Measurements from ENCODE around the gene RAD51B. TPM values are rescaled to one million over a fixed set of nuclear protein-coding genes. Genes with fewer than 3 reads are reported as not detected.

The RAD51B gene
- total and polyA plus RNA-seq, 4 donors, result 2.8 to 39.6 (median 13.3) TPM; not detected in 1

DNA sequence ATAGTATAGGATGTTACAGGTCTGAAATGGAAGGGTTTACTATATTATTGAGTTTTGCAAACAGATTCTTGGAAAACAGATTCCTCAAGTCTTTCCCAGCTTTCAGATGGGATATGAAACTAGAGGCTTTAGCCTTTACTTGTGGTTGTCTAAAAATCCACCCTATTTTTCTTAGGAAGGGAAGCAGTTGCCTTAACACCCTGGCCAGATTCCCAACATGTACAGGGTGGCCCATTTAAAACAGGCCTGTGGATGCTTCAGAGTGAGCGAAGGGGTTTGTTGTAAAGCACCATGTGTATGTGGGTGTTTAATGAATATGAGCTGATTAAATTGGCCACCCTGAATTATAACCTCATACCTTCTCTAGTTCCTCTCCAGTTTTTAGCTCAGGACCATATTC is 557.4 kb downstream of the RAD51B start:
- no peaks in the 10 kb centered on the region for H3K27me3 ChIP-seq (ENCODE audit: control insufficient read depth in 1 of 2, insufficient read depth in 2 of 2, low read length in 1 of 2)
- ATAC-seq (ENCODE audit: low FRiP score) (no peak), DNase-seq (no peak)
- H3K36me3 ChIP-seq (ENCODE audit: control insufficient read depth in 1 of 2, insufficient read depth in 2 of 2, low read length in 1 of 2), result no peaks in the 10 kb centered on the region
- no peak overlapping the region for H3K4me3 ChIP-seq (ENCODE audit: low read length in 2 of 2)
- no peaks in the 10 kb centered on the region for H3K9me3 ChIP-seq (ENCODE audit: control insufficient read depth, low read length)
- peak overlapping the region in 1 of 2 donors; percentile 6 for H3K27ac ChIP-seq (ENCODE audit: low read depth in 1 of 2, low read length in 2 of 2)
- intact Hi-C loops (cut with DNase I), result no loop called here
- 57 to 65% methylated on average over 1 of the region's 1 CpG for WGBS, 2 donors
- H3K4me1 ChIP-seq (ENCODE audit: control insufficient read depth in 1 of 2, insufficient read depth in 2 of 2, low read length in 2 of 2), result peaks cover 3 to 4% of the 10 kb centered on the region in 2 donors

GRCh38 chr14:68377459-68377858 is 557.9 kb downstream of the RAD51B start:
- intact Hi-C loops (cut with DNase I), result no loop called here
- Histone ChIP-seq H3K4me1 (ENCODE audit: control insufficient read depth in 1 of 2, insufficient read depth in 2 of 2, low read length in 2 of 2) (peaks cover 3 to 4% of the 10 kb centered on the region in 2 donors), H3K36me3 (ENCODE audit: control insufficient read depth in 1 of 2, insufficient read depth in 2 of 2, low read length in 1 of 2) (no peaks in the 10 kb centered on the region), H3K27me3 (ENCODE audit: control insufficient read depth in 1 of 2, insufficient read depth in 2 of 2, low read length in 1 of 2) (no peaks in the 10 kb centered on the region), H3K4me3 (ENCODE audit: low read length in 2 of 2) (no peak overlapping the region), H3K27ac (ENCODE audit: low read depth in 1 of 2, low read length in 2 of 2) (peak overlapping the region in 1 of 2 donors; percentile 25), H3K9me3 (ENCODE audit: control insufficient read depth, low read length) (no peaks in the 10 kb centered on the region)
- peak; percentile 46 for ATAC-seq (ENCODE audit: low FRiP score)
- DNase-seq, result peak in 1 of 2 donors; percentile 73
- WGBS, 2 donors, result 71% methylated on average over 8 of the region's 8 CpGs

- 72 to 73% methylated on average over 8 of the region's 8 CpGs for WGBS, 2 donors
- intact Hi-C loops (cut with DNase I), result no loop called here
- Histone ChIP-seq H3K9me3 (ENCODE audit: control insufficient read depth, low read length) (no peaks in the 10 kb centered on the region), H3K27me3 (ENCODE audit: control insufficient read depth in 1 of 2, insufficient read depth in 2 of 2, low read length in 1 of 2) (no peaks in the 10 kb centered on the region), H3K4me1 (ENCODE audit: control insufficient read depth in 1 of 2, insufficient read depth in 2 of 2, low read length in 2 of 2) (peaks cover 3 to 4% of the 10 kb centered on the region in 2 donors), H3K4me3 (ENCODE audit: low read length in 2 of 2) (no peak overlapping the region), H3K36me3 (ENCODE audit: control insufficient read depth in 1 of 2, insufficient read depth in 2 of 2, low read length in 1 of 2) (no peaks in the 10 kb centered on the region), H3K27ac (ENCODE audit: low read depth in 1 of 2, low read length in 2 of 2) (peak overlapping the region in 1 of 2 donors; percentile 71)
- ATAC-seq (ENCODE audit: low FRiP score) (no peak), DNase-seq (no peak)
These were observed 560.1 kb downstream of the RAD51B start for GRCh38 chr14:68379510-68380328.

GRCh38 chr14:68380329-68380741 is 560.8 kb downstream of the RAD51B start:
- Histone ChIP-seq H3K27me3 (ENCODE audit: control insufficient read depth in 1 of 2, insufficient read depth in 2 of 2, low read length in 1 of 2) (no peaks in the 10 kb centered on the region), H3K27ac (ENCODE audit: low read depth in 1 of 2, low read length in 2 of 2) (peak overlapping the region in 1 of 2 donors; percentile 71), H3K36me3 (ENCODE audit: control insufficient read depth in 1 of 2, insufficient read depth in 2 of 2, low read length in 1 of 2) (no peaks in the 10 kb centered on the region), H3K9me3 (ENCODE audit: control insufficient read depth, low read length) (no peaks in the 10 kb centered on the region), H3K4me1 (ENCODE audit: control insufficient read depth in 1 of 2, insufficient read depth in 2 of 2, low read length in 2 of 2) (peaks cover 3 to 4% of the 10 kb centered on the region in 2 donors), H3K4me3 (ENCODE audit: low read length in 2 of 2) (no peak overlapping the region)
- WGBS, 2 donors, result 3 to 14% methylated on average over 1 of the region's 1 CpG
- intact Hi-C loops (cut with DNase I), result no loop called here
- DNase-seq (no peak), ATAC-seq (ENCODE audit: low FRiP score) (no peak)

GRCh38 chr14:68384335-68384734 is 564.8 kb downstream of the RAD51B start:
- ATAC-seq (ENCODE audit: low FRiP score) (peak; percentile 84), DNase-seq (peak in 1 of 2 donors; percentile 81)
- no peaks in the 10 kb centered on the region for H3K9me3 ChIP-seq (ENCODE audit: control insufficient read depth, low read length)
- peak overlapping the region; percentile 6 to 39 for H3K27ac ChIP-seq (ENCODE audit: low read depth in 1 of 2, low read length in 2 of 2)
- whole genome bisulfite sequencing, 2 donors, result 5 to 6% methylated on average over 6 of the region's 6 CpGs
- H3K27me3 ChIP-seq (ENCODE audit: control insufficient read depth in 1 of 2, insufficient read depth in 2 of 2, low read length in 1 of 2), result no peaks in the 10 kb centered on the region
- intact Hi-C loops (cut with DNase I), result no loop called here
- no peaks in the 10 kb centered on the region for H3K36me3 ChIP-seq (ENCODE audit: control insufficient read depth in 1 of 2, insufficient read depth in 2 of 2, low read length in 1 of 2)
- peaks cover 3 to 8% of the 10 kb centered on the region in 2 donors for H3K4me1 ChIP-seq (ENCODE audit: control insufficient read depth in 1 of 2, insufficient read depth in 2 of 2, low read length in 2 of 2)
- no peak overlapping the region for H3K4me3 ChIP-seq (ENCODE audit: low read length in 2 of 2)

- no peaks in the 10 kb centered on the region for H3K27me3 ChIP-seq (ENCODE audit: control insufficient read depth in 1 of 2, insufficient read depth in 2 of 2, low read length in 1 of 2)
- no peaks in the 10 kb centered on the region for H3K9me3 ChIP-seq (ENCODE audit: control insufficient read depth, low read length)
- peak overlapping the region; percentile 6 to 61 for H3K27ac ChIP-seq (ENCODE audit: low read depth in 1 of 2, low read length in 2 of 2)
- DNase-seq (no peak), ATAC-seq (ENCODE audit: low FRiP score) (peak; percentile 22)
- H3K4me1 ChIP-seq (ENCODE audit: control insufficient read depth in 1 of 2, insufficient read depth in 2 of 2, low read length in 2 of 2), result peaks cover 3 to 8% of the 10 kb centered on the region in 2 donors
- no peaks in the 10 kb centered on the region for H3K36me3 ChIP-seq (ENCODE audit: control insufficient read depth in 1 of 2, insufficient read depth in 2 of 2, low read length in 1 of 2)
- no peak overlapping the region for H3K4me3 ChIP-seq (ENCODE audit: low read length in 2 of 2)
- intact Hi-C loops (cut with DNase I), result no loop called here
- WGBS, 2 donors, result 75 to 78% methylated on average over 9 of the region's 9 CpGs
These were observed 565.3 kb downstream of the RAD51B start for GRCh38 chr14:68384881-68385280.

GRCh38 chr14:68386446-68386845 is 566.9 kb downstream of the RAD51B start:
- intact Hi-C loops (cut with DNase I), result no loop called here
- Histone ChIP-seq H3K4me1 (ENCODE audit: control insufficient read depth in 1 of 2, insufficient read depth in 2 of 2, low read length in 2 of 2) (peaks cover 3 to 8% of the 10 kb centered on the region in 2 donors), H3K36me3 (ENCODE audit: control insufficient read depth in 1 of 2, insufficient read depth in 2 of 2, low read length in 1 of 2) (no peaks in the 10 kb centered on the region), H3K9me3 (ENCODE audit: control insufficient read depth, low read length) (no peaks in the 10 kb centered on the region), H3K27ac (ENCODE audit: low read depth in 1 of 2, low read length in 2 of 2) (no peak overlapping the region), H3K4me3 (ENCODE audit: low read length in 2 of 2) (no peak overlapping the region), H3K27me3 (ENCODE audit: control insufficient read depth in 1 of 2, insufficient read depth in 2 of 2, low read length in 1 of 2) (no peaks in the 10 kb centered on the region)
- WGBS, 2 donors, result 23 to 28% methylated on average over 1 of the region's 1 CpG
- ATAC-seq (ENCODE audit: low FRiP score) (no peak), DNase-seq (no peak)

DNA sequence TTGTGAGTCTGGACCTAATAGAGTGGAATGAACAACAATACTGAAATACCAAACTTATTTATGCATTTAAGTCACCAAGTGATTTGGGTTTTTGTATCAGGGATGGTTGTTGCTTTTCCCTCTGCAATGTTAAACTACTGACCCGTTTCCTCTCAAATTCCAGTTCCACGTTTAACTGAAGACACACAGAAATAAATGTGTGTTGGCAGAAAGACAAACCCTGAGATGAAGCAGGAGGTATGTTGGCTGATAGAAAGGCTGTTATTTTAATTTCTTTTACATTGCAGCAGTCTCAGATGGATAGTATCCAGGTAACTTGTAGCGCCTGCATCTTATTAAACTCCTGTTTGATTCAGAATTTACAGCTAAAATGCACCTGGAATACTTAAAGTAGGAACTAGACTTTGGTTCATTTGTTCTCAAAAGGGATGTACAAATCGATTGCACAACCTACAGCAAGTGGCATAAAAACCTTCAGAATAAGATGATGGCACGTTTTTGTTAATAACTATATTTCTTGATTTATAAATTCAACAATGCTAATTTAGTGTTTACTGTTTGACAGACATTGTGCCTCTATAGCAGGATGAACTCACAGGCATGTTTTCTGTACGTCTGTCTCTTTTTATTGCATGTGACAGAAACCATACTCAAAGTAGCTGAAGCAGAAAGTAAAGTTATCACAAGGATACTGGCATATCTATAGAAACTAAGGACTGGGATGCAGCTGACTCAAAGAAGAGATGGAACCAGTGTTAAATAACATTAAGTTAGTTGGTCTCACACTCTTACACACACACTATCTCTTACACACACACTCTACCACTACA is 567.6 kb downstream of the RAD51B start:
- Histone ChIP-seq H3K27me3 (ENCODE audit: control insufficient read depth in 1 of 2, insufficient read depth in 2 of 2, low read length in 1 of 2) (no peaks in the 10 kb centered on the region), H3K36me3 (ENCODE audit: control insufficient read depth in 1 of 2, insufficient read depth in 2 of 2, low read length in 1 of 2) (no peaks in the 10 kb centered on the region), H3K4me1 (ENCODE audit: control insufficient read depth in 1 of 2, insufficient read depth in 2 of 2, low read length in 2 of 2) (peaks cover 6 to 9% of the 10 kb centered on the region in 2 donors), H3K9me3 (ENCODE audit: control insufficient read depth, low read length) (no peaks in the 10 kb centered on the region), H3K4me3 (ENCODE audit: low read length in 2 of 2) (no peak overlapping the region), H3K27ac (ENCODE audit: low read depth in 1 of 2, low read length in 2 of 2) (no peak overlapping the region)
- ATAC-seq (ENCODE audit: low FRiP score) (no peak), DNase-seq (no peak)
- intact Hi-C loops (cut with DNase I), result no loop called here
- WGBS, 2 donors, result 10 to 15% methylated on average over 6 of the region's 6 CpGs

Data from aorta (tissue), 5 donors.